ENCODE measurements around the gene WEE2. TPM values are rescaled to one million over a fixed set of nuclear protein-coding genes. Genes with fewer than 3 reads are reported as not detected.

WEE2 gene
- total RNA-seq, 1 donor from 2014 or later = not detected

DNA sequence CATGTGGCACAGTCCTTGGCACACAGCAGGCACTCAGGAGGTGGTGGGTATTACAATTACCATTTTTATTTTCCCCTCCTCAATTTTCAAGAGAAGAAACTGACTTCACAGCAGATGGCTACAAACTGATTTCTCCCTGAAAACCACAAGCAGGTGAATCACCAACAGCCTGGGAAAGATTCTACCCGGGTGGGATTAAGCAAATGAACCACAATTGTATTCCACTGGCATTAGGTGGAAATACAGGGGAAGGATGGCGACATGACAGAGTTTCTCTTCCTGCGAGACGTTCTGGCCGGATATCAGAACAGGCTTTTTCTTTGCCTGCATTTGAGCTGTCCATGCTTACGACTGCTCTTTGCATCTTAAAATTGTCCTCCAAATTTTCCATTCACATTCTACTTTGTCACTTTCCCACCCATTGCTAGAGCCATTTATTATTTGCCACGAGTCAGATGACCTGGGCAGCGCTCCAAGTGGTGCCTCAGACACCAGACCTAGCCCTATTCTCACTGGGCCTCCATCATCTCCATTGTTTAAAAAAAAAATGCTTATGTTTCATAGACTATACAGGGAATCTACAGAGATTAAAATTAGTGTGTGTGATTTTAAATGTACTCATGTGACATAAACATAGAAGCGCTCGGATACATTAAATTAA, 10.8 kb upstream of the WEE2 start:
- TF ChIP-seq, protein P1, sequence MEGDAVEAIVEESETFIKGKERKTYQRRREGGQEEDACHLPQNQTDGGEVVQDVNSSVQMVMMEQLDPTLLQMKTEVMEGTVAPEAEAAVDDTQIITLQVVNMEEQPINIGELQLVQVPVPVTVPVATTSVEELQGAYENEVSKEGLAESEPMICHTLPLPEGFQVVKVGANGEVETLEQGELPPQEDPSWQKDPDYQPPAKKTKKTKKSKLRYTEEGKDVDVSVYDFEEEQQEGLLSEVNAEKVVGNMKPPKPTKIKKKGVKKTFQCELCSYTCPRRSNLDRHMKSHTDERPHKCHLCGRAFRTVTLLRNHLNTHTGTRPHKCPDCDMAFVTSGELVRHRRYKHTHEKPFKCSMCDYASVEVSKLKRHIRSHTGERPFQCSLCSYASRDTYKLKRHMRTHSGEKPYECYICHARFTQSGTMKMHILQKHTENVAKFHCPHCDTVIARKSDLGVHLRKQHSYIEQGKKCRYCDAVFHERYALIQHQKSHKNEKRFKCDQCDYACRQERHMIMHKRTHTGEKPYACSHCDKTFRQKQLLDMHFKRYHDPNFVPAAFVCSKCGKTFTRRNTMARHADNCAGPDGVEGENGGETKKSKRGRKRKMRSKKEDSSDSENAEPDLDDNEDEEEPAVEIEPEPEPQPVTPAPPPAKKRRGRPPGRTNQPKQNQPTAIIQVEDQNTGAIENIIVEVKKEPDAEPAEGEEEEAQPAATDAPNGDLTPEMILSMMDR (IDR thresholded peaks at IDR 0.05; ENCODE audit: partially characterized antibody, unreplicated experiment) = no peak
- no peak for DNase-seq
- H3K27ac Mint-ChIP-seq (ENCODE audit: unreplicated experiment) = no peak overlapping the region
- H3K36me3 Mint-ChIP-seq (ENCODE audit: unreplicated experiment) = no peaks in the 10 kb centered on the region
- H3K4me3 Mint-ChIP-seq (ENCODE audit: unreplicated experiment) = no peak overlapping the region
- peaks cover 24% of the 10 kb centered on the region for H3K4me1 Mint-ChIP-seq (ENCODE audit: low read depth, unreplicated experiment)
- peaks cover 2% of the 10 kb centered on the region for H3K9me3 Mint-ChIP-seq (ENCODE audit: unreplicated experiment)
- no peaks in the 10 kb centered on the region for H3K27me3 Mint-ChIP-seq (ENCODE audit: unreplicated experiment)

DNA sequence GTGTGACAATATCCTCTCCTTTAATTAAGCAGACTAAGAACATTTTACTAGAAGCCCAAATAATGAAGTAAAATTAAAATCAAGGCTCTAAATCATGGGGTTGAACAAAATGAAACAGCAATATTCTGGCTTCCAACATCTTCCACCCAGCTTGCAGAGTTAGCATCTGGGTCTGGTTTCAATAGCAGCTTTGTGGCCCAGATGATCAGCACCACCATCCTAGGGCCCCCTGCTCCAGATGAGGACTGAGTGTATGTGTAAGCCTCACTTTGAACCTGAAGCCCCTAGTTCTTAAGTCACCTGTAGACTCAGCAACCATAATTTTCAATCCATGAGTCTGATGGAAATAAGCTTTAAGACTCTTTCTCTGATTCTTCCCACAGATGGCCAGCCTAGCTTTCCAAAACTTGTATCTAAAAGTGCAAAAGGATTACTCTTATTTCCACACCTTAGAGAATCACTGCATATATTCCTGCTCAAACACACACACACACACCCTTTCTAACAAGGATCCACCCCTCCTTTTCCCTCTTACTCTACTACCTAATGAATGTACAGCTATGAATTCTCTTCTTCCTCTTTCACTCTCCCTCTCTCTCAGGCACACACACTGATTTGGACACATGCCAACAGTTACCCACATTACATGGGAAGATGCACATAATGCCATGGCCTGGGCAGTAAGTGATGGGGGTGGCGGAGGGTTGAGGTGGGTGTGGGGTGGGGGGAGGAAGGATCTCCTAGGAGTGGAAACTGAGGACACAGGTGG, 9.7 kb upstream of the WEE2 start:
- Mint-ChIP-seq H3K4me3 (ENCODE audit: unreplicated experiment) (peak overlapping the region; percentile 32), H3K36me3 (ENCODE audit: unreplicated experiment) (no peaks in the 10 kb centered on the region), H3K9me3 (ENCODE audit: unreplicated experiment) (peaks cover 2% of the 10 kb centered on the region), H3K27me3 (ENCODE audit: unreplicated experiment) (no peaks in the 10 kb centered on the region), H3K4me1 (ENCODE audit: low read depth, unreplicated experiment) (peaks cover 24% of the 10 kb centered on the region), H3K27ac (ENCODE audit: unreplicated experiment) (no peak overlapping the region)
- DNase-seq = no peak
- TF ChIP-seq, protein P1 (IDR thresholded peaks at IDR 0.05; ENCODE audit: partially characterized antibody, unreplicated experiment) = no peak

DNA sequence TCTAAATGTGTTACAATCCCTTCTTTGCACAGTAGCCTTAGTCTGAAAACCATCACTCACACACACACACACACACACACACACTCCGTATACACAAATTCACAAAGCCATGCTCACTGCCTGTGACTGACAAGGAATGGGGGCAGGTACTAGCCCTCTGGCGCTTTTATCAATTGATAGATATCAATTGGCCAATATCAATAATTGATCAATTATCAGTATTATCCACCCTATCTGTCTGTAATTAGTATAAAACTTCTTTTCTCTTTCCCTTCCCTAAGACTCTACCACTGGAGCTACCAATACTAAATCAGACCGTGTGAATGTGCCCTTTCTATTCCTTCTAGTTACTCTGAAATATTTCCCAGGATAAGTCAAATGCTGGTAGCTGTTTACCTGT, 8.3 kb upstream of the WEE2 start:
- H3K9me3 Mint-ChIP-seq (ENCODE audit: unreplicated experiment) = peaks cover 2% of the 10 kb centered on the region
- no peak for DNase-seq
- H3K36me3 Mint-ChIP-seq (ENCODE audit: unreplicated experiment) = no peaks in the 10 kb centered on the region
- peaks cover 24% of the 10 kb centered on the region for H3K4me1 Mint-ChIP-seq (ENCODE audit: low read depth, unreplicated experiment)
- TF ChIP-seq, protein P1 (IDR thresholded peaks at IDR 0.05; ENCODE audit: partially characterized antibody, unreplicated experiment) = no peak
- peak overlapping the region; percentile 83 for H3K4me3 Mint-ChIP-seq (ENCODE audit: unreplicated experiment)
- no peaks in the 10 kb centered on the region for H3K27me3 Mint-ChIP-seq (ENCODE audit: unreplicated experiment)
- H3K27ac Mint-ChIP-seq (ENCODE audit: unreplicated experiment) = no peak overlapping the region

DNA sequence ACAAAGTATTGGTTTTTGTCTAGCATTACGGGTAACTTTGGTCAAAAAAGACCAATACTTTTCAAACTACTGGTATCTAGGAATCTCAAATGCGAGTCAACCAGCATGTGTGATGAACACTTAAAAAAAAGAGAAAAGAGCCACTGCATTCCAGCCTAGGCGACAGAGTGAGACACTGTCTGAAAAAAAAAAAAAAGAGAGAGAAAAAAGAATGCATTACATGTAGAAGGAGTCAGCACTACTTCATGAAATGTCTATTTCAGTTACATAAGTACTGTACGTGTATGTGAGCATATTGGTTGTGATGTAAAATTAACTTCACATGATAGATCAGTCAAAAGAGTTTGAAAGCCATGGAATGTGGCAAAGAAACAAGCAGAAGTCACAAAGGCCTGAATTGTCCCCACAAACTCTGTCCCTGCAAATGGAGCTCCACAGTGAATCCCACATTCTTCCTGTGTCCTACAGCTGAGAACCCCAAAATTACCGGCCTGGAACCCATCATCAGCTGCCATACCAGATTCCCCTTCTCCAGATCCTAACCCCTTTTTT, 7.8 kb upstream of the WEE2 start:
- peaks cover 2% of the 10 kb centered on the region for H3K9me3 Mint-ChIP-seq (ENCODE audit: unreplicated experiment)
- DNase-seq = no peak
- peaks cover 24% of the 10 kb centered on the region for H3K4me1 Mint-ChIP-seq (ENCODE audit: low read depth, unreplicated experiment)
- H3K27me3 Mint-ChIP-seq (ENCODE audit: unreplicated experiment) = no peaks in the 10 kb centered on the region
- H3K4me3 Mint-ChIP-seq (ENCODE audit: unreplicated experiment) = peak overlapping the region; percentile 83
- H3K27ac Mint-ChIP-seq (ENCODE audit: unreplicated experiment) = no peak overlapping the region
- no peaks in the 10 kb centered on the region for H3K36me3 Mint-ChIP-seq (ENCODE audit: unreplicated experiment)
- TF ChIP-seq, protein P1 (IDR thresholded peaks at IDR 0.05; ENCODE audit: partially characterized antibody, unreplicated experiment) = no peak

All from glutamatergic neuron (in vitro differentiated cells).